ENCODE measurements around the gene PASD1.
A peak's percentile ranks its signal among the peaks of the same experiment; 100 is the strongest.
"Not testable (repeated sequence)": the region's sequence is repeated elsewhere in the genome, so short reads cannot be mapped to it uniquely, and the experiment has no call there.

PASD1 gene

GRCh38 chrX:151675121-151675746 lies 111.8 kb downstream of the PASD1 start:
- Mint-ChIP-seq H3K9me3 (no peaks in the 10 kb centered on the region), H3K4me1 (ENCODE audit: low read depth) (no peaks in the 10 kb centered on the region), H3K27me3 (ENCODE audit: low read depth) (no peaks in the 10 kb centered on the region), H3K27ac (no peak overlapping the region), H3K36me3 (ENCODE audit: low read depth) (no peaks in the 10 kb centered on the region), H3K4me3 (no peak overlapping the region)
- DNase-seq (ENCODE audit: low spot score): no peak

- H3K4me1 Mint-ChIP-seq (ENCODE audit: low read depth): no peaks in the 10 kb centered on the region
- H3K4me3 Mint-ChIP-seq: no peak overlapping the region
- H3K27me3 Mint-ChIP-seq (ENCODE audit: low read depth): no peaks in the 10 kb centered on the region
- no peaks in the 10 kb centered on the region for H3K9me3 Mint-ChIP-seq
- no peak overlapping the region for H3K27ac Mint-ChIP-seq
- H3K36me3 Mint-ChIP-seq (ENCODE audit: low read depth): no peaks in the 10 kb centered on the region
- DNase-seq (ENCODE audit: low spot score): no peak
Observed at GRCh38 chrX:151676196-151676595, 112.7 kb downstream of the PASD1 start.

- H3K4me3 Mint-ChIP-seq: no peak overlapping the region
- H3K4me1 Mint-ChIP-seq (ENCODE audit: low read depth): peaks cover 4% of the 10 kb centered on the region
- DNase-seq (ENCODE audit: low spot score): no peak
- H3K27me3 Mint-ChIP-seq (ENCODE audit: low read depth): no peaks in the 10 kb centered on the region
- no peaks in the 10 kb centered on the region for H3K36me3 Mint-ChIP-seq (ENCODE audit: low read depth)
- no peak overlapping the region for H3K27ac Mint-ChIP-seq
- H3K9me3 Mint-ChIP-seq: no peaks in the 10 kb centered on the region
Observed at GRCh38 chrX:151679798-151680402, 116.4 kb downstream of the PASD1 start.

GRCh38 chrX:151680805-151681204 lies 117.3 kb downstream of the PASD1 start:
- DNase-seq (ENCODE audit: low spot score): peak; percentile 6
- no peak overlapping the region for H3K4me3 Mint-ChIP-seq
- peaks cover 4% of the 10 kb centered on the region for H3K4me1 Mint-ChIP-seq (ENCODE audit: low read depth)
- H3K27ac Mint-ChIP-seq: no peak overlapping the region
- H3K9me3 Mint-ChIP-seq: no peaks in the 10 kb centered on the region
- no peaks in the 10 kb centered on the region for H3K27me3 Mint-ChIP-seq (ENCODE audit: low read depth)
- no peaks in the 10 kb centered on the region for H3K36me3 Mint-ChIP-seq (ENCODE audit: low read depth)

GRCh38 chrX:151687635-151688034 lies 124.2 kb downstream of the PASD1 start:
- Mint-ChIP-seq H3K9me3 (no peaks in the 10 kb centered on the region), H3K4me3 (no peak overlapping the region), H3K27me3 (ENCODE audit: low read depth) (no peaks in the 10 kb centered on the region), H3K27ac (no peak overlapping the region), H3K4me1 (ENCODE audit: low read depth) (peaks cover 4% of the 10 kb centered on the region), H3K36me3 (ENCODE audit: low read depth) (no peaks in the 10 kb centered on the region)
- no peak for DNase-seq (ENCODE audit: low spot score)

- peaks cover 5% of the 10 kb centered on the region for H3K27me3 Mint-ChIP-seq (ENCODE audit: low read depth)
- no peaks in the 10 kb centered on the region for H3K4me1 Mint-ChIP-seq (ENCODE audit: low read depth)
- no peak overlapping the region for H3K27ac Mint-ChIP-seq
- no peak for DNase-seq (ENCODE audit: low spot score)
- H3K4me3 Mint-ChIP-seq: no peak overlapping the region
- H3K9me3 Mint-ChIP-seq: no peaks in the 10 kb centered on the region
- H3K36me3 Mint-ChIP-seq (ENCODE audit: low read depth): no peaks in the 10 kb centered on the region
Observed at GRCh38 chrX:151688695-151689094, 125.2 kb downstream of the PASD1 start.

- no peaks in the 10 kb centered on the region for H3K4me1 Mint-ChIP-seq (ENCODE audit: low read depth)
- peaks cover 8% of the 10 kb centered on the region for H3K27me3 Mint-ChIP-seq (ENCODE audit: low read depth)
- no peaks in the 10 kb centered on the region for H3K36me3 Mint-ChIP-seq (ENCODE audit: low read depth)
- no peak overlapping the region for H3K4me3 Mint-ChIP-seq
- H3K27ac Mint-ChIP-seq: no peak overlapping the region
- no peaks in the 10 kb centered on the region for H3K9me3 Mint-ChIP-seq
- DNase-seq (ENCODE audit: low spot score): no peak
Observed at GRCh38 chrX:151692825-151693224, 129.3 kb downstream of the PASD1 start.

- Mint-ChIP-seq H3K27me3 (ENCODE audit: low read depth) (peaks cover 8% of the 10 kb centered on the region), H3K36me3 (ENCODE audit: low read depth) (no peaks in the 10 kb centered on the region), H3K27ac (no peak overlapping the region), H3K4me1 (ENCODE audit: low read depth) (no peaks in the 10 kb centered on the region), H3K4me3 (no peak overlapping the region), H3K9me3 (no peaks in the 10 kb centered on the region)
- DNase-seq (ENCODE audit: low spot score): no peak
Observed at GRCh38 chrX:151694121-151694520, 130.6 kb downstream of the PASD1 start.

- no peak for DNase-seq (ENCODE audit: low spot score)
- H3K9me3 Mint-ChIP-seq: no peaks in the 10 kb centered on the region
- no peak within 1 kb of the TSS for H3K4me3 Mint-ChIP-seq
- H3K27ac Mint-ChIP-seq: no peak within 1 kb of the TSS
- H3K36me3 Mint-ChIP-seq (ENCODE audit: low read depth): no peaks in the 10 kb centered on the region
- peaks cover 8% of the 10 kb centered on the region for H3K27me3 Mint-ChIP-seq (ENCODE audit: low read depth)
- H3K4me1 Mint-ChIP-seq (ENCODE audit: low read depth): no peaks in the 10 kb centered on the region
Observed at GRCh38 chrX:151694661-151695582, 131.4 kb downstream of the PASD1 start, which contains the start of gene PRRG3. Gene PRRG3, plus strand, starts transcription at chrX:151695458. Its CDS starts 3,357 bp downstream, at chrX:151698815.

GRCh38 chrX:151695583-151696340 lies 132.3 kb downstream of the PASD1 start:
- no peak overlapping the region for H3K4me3 Mint-ChIP-seq
- no peaks in the 10 kb centered on the region for H3K36me3 Mint-ChIP-seq (ENCODE audit: low read depth)
- no peaks in the 10 kb centered on the region for H3K9me3 Mint-ChIP-seq
- no peak for DNase-seq (ENCODE audit: low spot score)
- H3K4me1 Mint-ChIP-seq (ENCODE audit: low read depth): no peaks in the 10 kb centered on the region
- peaks cover 8% of the 10 kb centered on the region for H3K27me3 Mint-ChIP-seq (ENCODE audit: low read depth)
- no peak overlapping the region for H3K27ac Mint-ChIP-seq

GRCh38 chrX:151697082-151697481 lies 133.6 kb downstream of the PASD1 start:
- H3K4me1 Mint-ChIP-seq (ENCODE audit: low read depth); H3K9me3 Mint-ChIP-seq; H3K27ac Mint-ChIP-seq; H3K27me3 Mint-ChIP-seq (ENCODE audit: low read depth); DNase-seq (ENCODE audit: low spot score); H3K4me3 Mint-ChIP-seq; H3K36me3 Mint-ChIP-seq (ENCODE audit: low read depth): not testable (repeated sequence)

- Mint-ChIP-seq H3K27ac (no peak overlapping the region), H3K9me3 (no peaks in the 10 kb centered on the region), H3K4me1 (ENCODE audit: low read depth) (no peaks in the 10 kb centered on the region), H3K4me3 (no peak overlapping the region), H3K36me3 (ENCODE audit: low read depth) (no peaks in the 10 kb centered on the region), H3K27me3 (ENCODE audit: low read depth) (peaks cover 8% of the 10 kb centered on the region)
- DNase-seq (ENCODE audit: low spot score): no peak
Observed at GRCh38 chrX:151697522-151697921, 134.0 kb downstream of the PASD1 start.

GRCh38 chrX:151698485-151698884 lies 135.0 kb downstream of the PASD1 start:
- no peaks in the 10 kb centered on the region for H3K9me3 Mint-ChIP-seq
- no peak overlapping the region for H3K27ac Mint-ChIP-seq
- H3K36me3 Mint-ChIP-seq (ENCODE audit: low read depth): no peaks in the 10 kb centered on the region
- DNase-seq (ENCODE audit: low spot score): no peak
- peaks cover 5% of the 10 kb centered on the region for H3K27me3 Mint-ChIP-seq (ENCODE audit: low read depth)
- H3K4me1 Mint-ChIP-seq (ENCODE audit: low read depth): no peaks in the 10 kb centered on the region
- no peak overlapping the region for H3K4me3 Mint-ChIP-seq

All from T-helper 2 cell treated with Interferon-gamma antibody and Interleukin-4, amounts not matched to agents 5 μg/mL and 100 μg/mL, for 36 hours (primary cell).